NCI-H128 (cell line): ENCODE measurements around the gene CHMP1A.
"Not testable (repeated sequence)": the region's sequence is repeated elsewhere in the genome, so short reads cannot be mapped to it uniquely, and the experiment has no call there.

Experiments used
- DNase-seq: peaks from one replicate; lab custom pipeline; 2025; ENCODE audit not compliant: unreplicated experiment; lab: John Stamatoyannopoulos, UW

CHMP1A gene

GRCh38 chr16:89657442-89658220, at the start of gene CHMP1A, which contains the start of gene SPATA33:
CHMP1A (minus strand) TSS chr16:89657708; CDS start chr16:89657588, 120 bp downstream.
SPATA33 (plus strand) TSS chr16:89657836; CDS start chr16:89657912, 76 bp downstream.
- DNase-seq = peak; percentile 55

GRCh38 chr16:89706518-89707260, 49.2 kb upstream of the CHMP1A start:
- DNase-seq = no peak

GRCh38 chr16:89705006-89705405, 47.5 kb upstream of the CHMP1A start:
- DNase-seq = no peak

GRCh38 chr16:89704281-89704680, 46.8 kb upstream of the CHMP1A start:
- no peak for DNase-seq

GRCh38 chr16:89701425-89702406, 44.2 kb upstream of the CHMP1A start, which contains the start of gene SPATA2L:
SPATA2L (minus strand) TSS chr16:89701705; CDS start chr16:89701232, 473 bp downstream.
- DNase-seq = peak; percentile 86

GRCh38 chr16:89700649-89701424, 43.3 kb upstream of the CHMP1A start:
- DNase-seq = peak; percentile 47

GRCh38 chr16:89700100-89700648, 42.7 kb upstream of the CHMP1A start:
- DNase-seq = peak; percentile 85

GRCh38 chr16:89699629-89700099, 42.2 kb upstream of the CHMP1A start:
- not testable (repeated sequence) for DNase-seq

- not testable (repeated sequence) for DNase-seq
Observed at GRCh38 chr16:89698717-89699116, 41.2 kb upstream of the CHMP1A start.

- DNase-seq = no peak
Observed at GRCh38 chr16:89697616-89698331, 40.3 kb upstream of the CHMP1A start.

- no peak for DNase-seq
Observed at GRCh38 chr16:89697161-89697615, 39.7 kb upstream of the CHMP1A start.

GRCh38 chr16:89696670-89697128, 39.2 kb upstream of the CHMP1A start:
- no peak for DNase-seq

GRCh38 chr16:89695875-89696669, 38.6 kb upstream of the CHMP1A start:
- no peak for DNase-seq

- no peak for DNase-seq
Observed at GRCh38 chr16:89695086-89695874, 37.8 kb upstream of the CHMP1A start.

- DNase-seq = not testable (repeated sequence)
Observed at GRCh38 chr16:89694784-89695085, 37.2 kb upstream of the CHMP1A start.

GRCh38 chr16:89693931-89694783, 36.6 kb upstream of the CHMP1A start:
- no peak for DNase-seq
